ENCODE measurements around the gene ZNF518A. TPM values are rescaled to one million over a fixed set of nuclear protein-coding genes. Genes with fewer than 3 reads are reported as not detected.

Gene ZNF518A
- polyA plus RNA-seq, 1 donor from 2014 or later = 56.7 TPM

GRCh38 chr10:96118604-96119450 lies 11.3 kb upstream of the ZNF518A start:
- H3K4me2 ChIP-seq (ENCODE audit: low read length) = no peak overlapping the region
- no peaks in the 10 kb centered on the region for H3K27me3 ChIP-seq (ENCODE audit: insufficient read depth, low read depth, low read length)
- no peak overlapping the region for H2AFZ ChIP-seq (ENCODE audit: low read depth, low read length)
- H3K36me3 ChIP-seq (ENCODE audit: insufficient read depth, low read length) = no peaks in the 10 kb centered on the region
- no peaks in the 10 kb centered on the region for H3K9me2 ChIP-seq (ENCODE audit: insufficient read depth, low read length)
- no peak overlapping the region for H3K4me3 ChIP-seq (ENCODE audit: low read length)
- H4K20me1 ChIP-seq (ENCODE audit: insufficient read depth) = no peaks in the 10 kb centered on the region
- no peaks in the 10 kb centered on the region for H3F3A ChIP-seq (ENCODE audit: insufficient read depth, low read length, poor library complexity, severe bottlenecking)
- no peaks in the 10 kb centered on the region for H3K9me3 ChIP-seq (ENCODE audit: low read length)
- no peaks in the 10 kb centered on the region for H3K79me2 ChIP-seq (replicated peaks; ENCODE audit: insufficient read depth, low read length)
- H3K27ac ChIP-seq (ENCODE audit: low read length) = no peak overlapping the region
- TF ChIP-seq EZH2 (IDR thresholded peaks at IDR 0.05; ENCODE audit: borderline replicate concordance, insufficient read depth, low read length, poor library complexity, severe bottlenecking) (no peak), RAD21 (conservative IDR thresholded peaks at IDR 0.05) (no peak), TAF1 (IDR thresholded peaks at IDR 0.05; ENCODE audit: low read depth) (no peak), CTCF (IDR thresholded peaks at IDR 0.05; ENCODE audit: poor library complexity, severe bottlenecking) (no peak), EP300 (conservative IDR thresholded peaks at IDR 0.05; ENCODE audit: poor library complexity, severe bottlenecking) (no peak), SMC3 (conservative IDR thresholded peaks at IDR 0.05; ENCODE audit: poor library complexity) (no peak), MXI1 (conservative IDR thresholded peaks at IDR 0.05; ENCODE audit: poor library complexity, severe bottlenecking) (no peak), POLR2AphosphoS5 (IDR thresholded peaks at IDR 0.05) (no peak), REST (IDR thresholded peaks at IDR 0.05; ENCODE audit: borderline replicate concordance) (no peak)
- H3K9ac ChIP-seq (ENCODE audit: low read length) = no peak overlapping the region

- no peaks in the 10 kb centered on the region for H3F3A ChIP-seq (ENCODE audit: insufficient read depth, low read length, poor library complexity, severe bottlenecking)
- no peak for TF ChIP-seq EP300 (conservative IDR thresholded peaks at IDR 0.05; ENCODE audit: poor library complexity, severe bottlenecking)
- no peak for TF ChIP-seq RAD21 (conservative IDR thresholded peaks at IDR 0.05)
- TF ChIP-seq POLR2AphosphoS5 (IDR thresholded peaks at IDR 0.05) = no peak
- no peak for TF ChIP-seq MXI1 (conservative IDR thresholded peaks at IDR 0.05; ENCODE audit: poor library complexity, severe bottlenecking)
- H3K27ac ChIP-seq (ENCODE audit: low read length) = no peak overlapping the region
- H3K9me2 ChIP-seq (ENCODE audit: insufficient read depth, low read length) = no peaks in the 10 kb centered on the region
- no peak overlapping the region for H3K4me2 ChIP-seq (ENCODE audit: low read length)
- no peak overlapping the region for H3K4me3 ChIP-seq (ENCODE audit: low read length)
- H2AFZ ChIP-seq (ENCODE audit: low read depth, low read length) = no peak overlapping the region
- H3K9me3 ChIP-seq (ENCODE audit: low read length) = no peaks in the 10 kb centered on the region
- no peaks in the 10 kb centered on the region for H4K20me1 ChIP-seq (ENCODE audit: insufficient read depth)
- H3K27me3 ChIP-seq (ENCODE audit: insufficient read depth, low read depth, low read length) = no peaks in the 10 kb centered on the region
- H3K79me2 ChIP-seq (replicated peaks; ENCODE audit: insufficient read depth, low read length) = no peaks in the 10 kb centered on the region
- no peaks in the 10 kb centered on the region for H3K36me3 ChIP-seq (ENCODE audit: insufficient read depth, low read length)
- no peak overlapping the region for H3K9ac ChIP-seq (ENCODE audit: low read length)
These were observed 7.3 kb upstream of the ZNF518A start for GRCh38 chr10:96122824-96123223.
